NCI-H446 (cell line): ENCODE results near the gene CTDNEP1.
"Not testable (repeated sequence)": the region's sequence is repeated elsewhere in the genome, so short reads cannot be mapped to it uniquely, and the experiment has no call there.

Source experiments
- DNase-seq, 2 experiments: peaks; one replicate each; lab custom pipeline; 2025; lab: John Stamatoyannopoulos, UW

Gene CTDNEP1

GRCh38 chr17:7248796-7249195, 2.7 kb downstream of the CTDNEP1 start:
- no peak for DNase-seq

GRCh38 chr17:7246779-7247178, 4.8 kb downstream of the CTDNEP1 start:
- DNase-seq: no peak

GRCh38 chr17:7243838-7244237, 7.7 kb downstream of the CTDNEP1 start:
- not testable (repeated sequence) for DNase-seq

- no peak for DNase-seq
These were observed 8.1 kb downstream of the CTDNEP1 start for GRCh38 chr17:7243453-7243729.

GRCh38 chr17:7242717-7243452, 8.6 kb downstream of the CTDNEP1 start:
- peak; percentile 85 to 94 for DNase-seq

GRCh38 chr17:7241783-7242716, 9.5 kb downstream of the CTDNEP1 start, which contains the start of gene GABARAP:
GABARAP (minus strand) TSS chr17:7242449; CDS start chr17:7242330, 119 bp downstream.
- peak; percentile 84 to 91 for DNase-seq

GRCh38 chr17:7241090-7241733, 10.3 kb downstream of the CTDNEP1 start:
- DNase-seq: no peak

GRCh38 chr17:7240375-7240774, 11.2 kb downstream of the CTDNEP1 start:
- DNase-seq: no peak

- DNase-seq: peak; percentile 96 to 99
These were observed 12.2 kb downstream of the CTDNEP1 start, which contains the start of gene PHF23 for GRCh38 chr17:7239091-7240027. PHF23 (minus strand) TSS chr17:7239457; CDS start chr17:7239279, 178 bp downstream.

GRCh38 chr17:7238420-7239090, 13.0 kb downstream of the CTDNEP1 start:
- DNase-seq: no peak

GRCh38 chr17:7237761-7238419, 13.6 kb downstream of the CTDNEP1 start:
- DNase-seq: peak in 1 of 2 experiments; percentile 55

- no peak for DNase-seq
These were observed 14.2 kb downstream of the CTDNEP1 start for GRCh38 chr17:7237266-7237760.

- no peak for DNase-seq
These were observed 14.7 kb downstream of the CTDNEP1 start for GRCh38 chr17:7236808-7237207.

- DNase-seq: no peak
These were observed 15.6 kb downstream of the CTDNEP1 start for GRCh38 chr17:7235693-7236665.

- DNase-seq: peak; percentile 87 to 92
These were observed 17.2 kb downstream of the CTDNEP1 start, which contains the start of gene DVL2 for GRCh38 chr17:7234083-7234951. DVL2 (minus strand) TSS chr17:7234517; CDS start chr17:7234262, 255 bp downstream.

GRCh38 chr17:7233701-7234082, 17.8 kb downstream of the CTDNEP1 start:
- DNase-seq: no peak

GRCh38 chr17:7232114-7232513, 19.4 kb downstream of the CTDNEP1 start:
- no peak for DNase-seq

- no peak for DNase-seq
These were observed 22.0 kb downstream of the CTDNEP1 start for GRCh38 chr17:7229504-7229903.
